NCI-H510A (cell line): ENCODE data around the gene NRP1.
"Not testable (repeated sequence)": the region's sequence is repeated elsewhere in the genome, so short reads cannot be mapped to it uniquely, and the experiment has no call there.

Source experiments
- DNase-seq: peaks from one replicate; lab custom pipeline; 2025; lab: John Stamatoyannopoulos, UW

Gene NRP1

GRCh38 chr10:33237736-33238624, 96.5 kb downstream of the NRP1 start:
- no peak for DNase-seq

DNA sequence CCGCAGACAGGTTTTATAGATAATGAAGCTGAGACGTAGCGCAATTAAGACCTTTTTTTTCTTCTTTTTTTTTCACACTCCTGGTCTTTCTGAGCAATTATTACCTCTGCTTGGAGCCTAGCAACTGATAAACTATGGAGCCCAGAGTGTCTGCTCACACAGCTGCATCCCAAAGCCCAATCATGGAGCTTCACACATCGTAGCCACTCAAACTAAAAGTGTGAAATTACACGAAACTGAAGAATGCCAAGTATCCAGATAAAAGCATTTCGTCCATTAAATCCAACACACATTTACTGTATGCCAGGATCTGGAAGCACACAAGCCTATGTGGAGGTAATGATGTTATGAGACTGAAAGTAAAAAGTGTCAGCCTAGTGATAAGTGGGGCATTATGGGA, 97.6 kb downstream of the NRP1 start:
- DNase-seq = no peak

DNA sequence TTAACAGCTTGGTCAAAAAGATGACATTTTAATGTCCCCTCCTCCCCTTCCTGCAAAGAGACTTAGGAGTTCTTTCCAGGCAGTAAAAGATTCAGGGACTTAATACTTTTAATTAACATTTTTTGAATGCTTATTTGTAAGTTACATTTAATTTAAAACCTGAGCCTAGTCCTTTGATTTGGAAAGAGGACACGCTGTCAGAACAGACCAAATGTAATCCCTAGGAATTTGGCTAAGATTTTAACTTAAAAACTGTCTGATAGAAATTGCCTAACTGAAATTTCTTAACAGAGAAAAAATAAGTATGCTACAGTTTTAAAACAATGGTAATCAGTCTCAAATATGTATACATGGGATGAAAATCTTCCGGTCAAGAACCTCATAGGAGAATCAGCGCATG, 98.5 kb downstream of the NRP1 start:
- DNase-seq = no peak

- no peak for DNase-seq
Observed at GRCh38 chr10:33235251-33235884, 99.1 kb downstream of the NRP1 start.

GRCh38 chr10:33234831-33235237, 99.6 kb downstream of the NRP1 start:
- DNase-seq = no peak

DNA sequence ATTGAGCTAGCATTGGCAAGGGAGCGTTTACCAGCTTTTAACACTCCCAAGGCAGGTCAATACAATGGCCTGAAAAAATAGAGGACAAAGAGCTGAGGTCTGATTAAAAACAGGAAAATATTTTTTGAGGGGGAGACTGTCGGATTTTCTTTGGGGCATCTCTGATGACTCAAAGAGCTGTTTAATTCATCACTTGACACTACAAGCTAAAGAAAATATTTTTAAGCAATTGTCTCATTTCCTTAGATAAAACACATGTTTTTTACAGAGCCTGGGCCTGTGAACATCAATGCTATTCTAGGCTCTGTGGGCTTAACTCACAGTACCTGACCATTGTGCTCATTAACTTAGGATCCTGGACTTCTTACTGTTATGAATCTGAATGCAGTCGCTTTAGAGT, 100.8 kb downstream of the NRP1 start:
- DNase-seq = no peak

- DNase-seq = no peak
Observed at GRCh38 chr10:33233221-33233620, 101.2 kb downstream of the NRP1 start.

GRCh38 chr10:33231621-33232350, 102.7 kb downstream of the NRP1 start:
- DNase-seq = no peak

DNA sequence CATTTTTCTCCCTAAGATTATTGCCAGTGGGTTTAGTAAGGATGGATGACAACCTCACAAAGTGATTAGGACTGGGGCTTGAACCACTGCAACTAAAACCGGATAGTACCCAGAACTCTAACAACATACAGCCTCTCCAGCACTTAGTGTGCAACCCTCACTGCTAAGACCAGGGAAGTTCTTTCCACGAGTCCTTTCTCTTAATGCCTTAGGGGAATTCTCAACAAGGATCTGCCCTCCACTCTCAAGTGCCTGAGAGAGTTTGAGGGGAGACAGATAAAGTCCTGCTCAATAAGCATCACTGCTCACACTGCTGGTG, 104.6 kb downstream of the NRP1 start:
- no peak for DNase-seq

DNA sequence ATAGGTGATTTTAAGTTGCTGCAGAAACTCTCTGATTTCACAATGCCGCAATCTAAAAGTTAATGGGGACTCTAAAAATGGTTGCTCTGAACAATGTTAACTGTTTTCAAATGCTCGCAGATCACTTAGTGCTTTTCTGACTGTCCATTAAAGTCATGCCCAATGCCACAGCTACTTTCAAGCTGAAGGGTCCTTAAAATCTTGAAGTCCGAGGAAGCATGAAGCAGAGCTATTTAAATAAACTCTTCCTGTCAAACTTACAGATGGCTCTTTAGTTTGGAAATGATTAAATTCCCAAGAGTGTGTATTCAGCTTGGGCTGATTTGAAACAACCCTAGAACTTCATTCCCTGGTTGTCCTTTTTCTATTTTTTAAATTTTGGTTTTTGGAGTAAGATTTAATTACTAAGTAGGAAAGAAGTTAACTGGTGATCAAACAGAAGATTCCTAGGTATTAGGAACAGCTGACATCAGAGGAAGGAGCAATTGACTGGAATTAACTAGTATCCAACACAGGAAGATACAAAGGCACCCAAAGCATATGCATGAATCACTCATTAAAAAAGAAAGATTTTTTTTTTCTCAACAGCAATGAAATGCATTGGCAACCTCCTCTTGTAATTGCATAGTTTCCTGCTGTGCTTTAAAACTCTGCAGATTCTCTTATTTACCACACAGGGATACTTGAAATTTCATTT, 105.1 kb downstream of the NRP1 start:
- no peak for DNase-seq

GRCh38 chr10:33228426-33228825, 106.0 kb downstream of the NRP1 start:
- DNase-seq = no peak

DNA sequence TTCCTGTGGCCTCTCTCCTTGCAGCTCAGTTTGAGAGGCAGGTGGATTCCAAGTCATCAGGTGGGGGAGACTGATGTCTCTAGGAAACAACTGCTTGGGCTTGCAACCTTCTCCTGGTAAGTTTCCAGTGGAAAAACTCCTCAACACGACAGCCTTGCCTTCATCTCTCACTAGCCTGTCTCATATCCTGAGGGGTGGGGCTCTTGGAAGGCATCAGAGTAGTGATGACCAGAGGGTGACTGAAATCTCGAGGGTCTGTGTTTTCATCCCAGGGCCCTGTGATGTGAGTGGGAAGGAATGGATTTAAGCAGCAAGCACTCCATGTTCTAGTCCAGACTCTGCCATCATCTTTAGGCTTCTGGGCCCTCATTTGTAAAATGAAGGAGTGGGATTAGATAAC, 107.0 kb downstream of the NRP1 start:
- DNase-seq = no peak

- DNase-seq = no peak
Observed at GRCh38 chr10:33224251-33224965, 110.1 kb downstream of the NRP1 start.

GRCh38 chr10:33223326-33224000, 111.0 kb downstream of the NRP1 start:
- DNase-seq = no peak

DNA sequence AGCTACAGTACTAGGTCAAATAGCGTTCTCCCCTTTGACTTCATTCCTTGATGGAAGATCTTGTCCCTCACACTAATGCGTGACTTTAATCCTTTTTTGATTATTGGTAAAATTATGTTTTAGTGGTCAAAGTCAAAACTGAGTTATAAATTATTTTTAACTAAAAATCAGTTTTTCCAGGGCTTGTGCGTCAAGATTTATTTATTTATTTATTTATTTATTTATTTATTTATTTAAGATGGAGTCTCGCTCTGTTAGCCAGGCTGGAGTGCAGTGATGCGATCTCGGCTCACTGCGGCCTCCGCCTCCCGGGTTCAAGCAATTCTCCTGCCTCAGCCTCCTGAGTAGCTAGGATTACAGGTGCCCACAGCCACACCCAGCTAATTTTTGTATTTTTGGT, 112.2 kb downstream of the NRP1 start:
- DNase-seq = not testable (repeated sequence)

- no peak for DNase-seq
Observed at GRCh38 chr10:33217854-33218253, 116.6 kb downstream of the NRP1 start.

DNA sequence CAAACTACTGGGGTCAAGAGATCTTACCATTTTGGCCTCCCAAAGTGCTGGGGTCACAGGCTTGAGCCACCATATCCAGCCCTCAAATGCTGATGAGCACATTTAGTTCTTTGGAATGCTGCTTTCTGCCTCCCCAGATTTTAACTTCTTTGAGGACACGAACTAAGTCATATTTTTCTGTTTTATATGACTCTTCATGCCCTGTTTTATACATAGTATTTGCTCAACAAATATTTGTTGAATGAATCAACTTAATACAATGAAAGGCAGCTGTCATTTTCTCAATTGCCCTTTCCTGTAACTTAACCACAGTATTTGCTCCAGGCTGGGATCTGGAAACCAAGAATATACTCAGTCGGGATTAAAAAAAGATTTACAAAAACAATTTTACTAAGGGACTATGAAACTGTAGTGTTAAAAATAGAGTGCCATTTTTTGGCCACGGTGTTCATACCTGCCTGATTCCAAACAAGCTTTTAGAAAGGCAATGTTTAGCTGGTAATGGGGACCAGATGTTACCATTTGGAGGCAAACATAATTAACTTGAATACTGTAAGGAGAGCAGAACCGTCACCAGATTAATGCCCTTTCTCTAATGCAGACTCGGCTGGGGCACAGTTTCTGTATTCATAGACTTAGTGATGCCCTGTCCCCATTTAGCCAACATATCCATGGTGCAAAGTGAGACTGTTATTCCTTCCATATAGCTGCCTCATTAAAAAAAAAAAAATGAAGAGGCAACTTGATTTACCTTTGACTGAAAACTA, 117.6 kb downstream of the NRP1 start:
- DNase-seq = no peak

DNA sequence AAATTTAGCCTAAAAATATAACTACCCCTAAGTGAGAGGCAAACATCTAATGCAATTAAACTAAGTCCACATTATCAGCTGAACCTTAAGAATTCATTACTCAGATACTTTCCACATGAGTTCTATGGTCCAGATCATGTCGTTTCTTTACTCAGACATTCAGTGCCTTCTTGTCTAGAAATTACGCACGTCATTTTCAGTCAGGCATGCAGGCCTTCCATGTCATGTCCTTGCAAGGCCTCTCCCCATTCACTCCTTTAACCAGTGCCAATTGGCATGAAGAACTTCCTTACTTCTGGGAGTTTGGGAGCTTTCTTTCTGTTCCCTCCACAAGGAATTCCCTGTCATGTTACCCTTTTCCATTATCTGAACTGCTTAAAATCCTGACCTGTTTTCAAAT, 118.8 kb downstream of the NRP1 start:
- DNase-seq = no peak

DNA sequence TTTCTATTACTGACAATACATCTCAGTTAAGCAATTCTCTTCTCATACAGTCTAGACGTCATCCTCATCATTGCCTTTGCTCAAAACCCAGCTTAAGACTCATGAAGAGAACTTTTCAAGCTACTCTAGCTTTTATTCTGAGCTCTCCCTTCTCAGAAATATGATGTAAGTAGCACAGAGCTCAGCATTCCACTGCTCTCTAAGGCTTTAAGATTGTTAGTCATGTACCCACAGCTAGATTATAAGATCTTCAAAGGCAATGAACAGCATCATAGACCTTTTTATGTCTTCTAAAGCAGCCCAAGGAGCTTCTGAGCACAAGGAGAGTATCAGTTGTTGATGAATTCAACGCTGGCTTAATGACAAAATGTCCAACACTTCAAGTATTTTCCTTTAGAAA, 119.3 kb downstream of the NRP1 start:
- DNase-seq = no peak

- no peak for DNase-seq
Observed at GRCh38 chr10:33214174-33214573, 120.3 kb downstream of the NRP1 start.
